A673 (cell line): ENCODE results near the gene CFAP68.

Source experiments
- EZH2 ChIP-seq: fragments of 200-600 bp; sonication (generic); IDR thresholded peaks from 2 replicates; pipeline ENCODE4 v1.6.1; 2017; ENCODE audit warnings: borderline replicate concordance, low read depth, mild to moderate bottlenecking, mixed read lengths, antibody characterized with exemption, low read length; ENCODE audit not compliant: poor library complexity, severe bottlenecking
- TF ChIP-seq, protein P1 (sequence below): fragments of 300-800, 200-600 bp; sonication (generic); conservative IDR thresholded peaks from 2 replicates; pipeline ENCODE4 v1.5.1; 2017; ENCODE audit warnings: low read depth, mild to moderate bottlenecking, antibody characterized with exemption, low read length, moderate library complexity, mixed read lengths

DNA sequence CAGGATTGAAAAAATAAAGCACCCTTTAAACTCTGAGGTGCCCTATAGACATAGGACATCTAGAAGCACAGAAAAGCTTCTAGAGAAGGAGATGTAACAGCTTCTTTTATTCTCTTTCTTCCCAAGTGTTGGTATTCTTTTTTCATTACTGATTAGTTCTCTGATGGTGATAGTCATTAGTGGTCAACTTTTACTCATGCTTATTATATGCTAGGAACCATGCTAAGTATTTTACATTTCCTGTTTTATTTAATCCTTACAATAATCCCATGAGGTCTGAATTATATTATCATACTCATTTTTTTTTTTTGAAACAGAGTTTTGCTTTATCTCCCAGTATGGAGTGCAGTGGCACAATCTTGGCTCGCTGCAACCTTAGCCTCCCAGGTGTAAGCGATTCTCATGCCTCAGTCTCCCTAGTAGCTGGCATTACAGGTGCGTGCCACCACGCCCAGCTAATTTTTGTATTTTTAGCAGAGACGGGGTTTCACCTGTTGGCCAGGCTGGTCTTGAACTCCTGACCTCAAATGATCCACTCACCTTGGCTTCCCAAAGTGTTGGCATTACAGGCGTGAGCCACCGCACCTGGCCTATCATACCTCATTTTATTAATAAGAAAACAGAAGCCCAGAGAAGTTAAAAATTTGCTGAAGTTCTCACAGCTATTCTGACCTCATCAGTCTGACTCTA is 42.3 kb downstream of the CFAP68 start:
- TF ChIP-seq, protein P1, sequence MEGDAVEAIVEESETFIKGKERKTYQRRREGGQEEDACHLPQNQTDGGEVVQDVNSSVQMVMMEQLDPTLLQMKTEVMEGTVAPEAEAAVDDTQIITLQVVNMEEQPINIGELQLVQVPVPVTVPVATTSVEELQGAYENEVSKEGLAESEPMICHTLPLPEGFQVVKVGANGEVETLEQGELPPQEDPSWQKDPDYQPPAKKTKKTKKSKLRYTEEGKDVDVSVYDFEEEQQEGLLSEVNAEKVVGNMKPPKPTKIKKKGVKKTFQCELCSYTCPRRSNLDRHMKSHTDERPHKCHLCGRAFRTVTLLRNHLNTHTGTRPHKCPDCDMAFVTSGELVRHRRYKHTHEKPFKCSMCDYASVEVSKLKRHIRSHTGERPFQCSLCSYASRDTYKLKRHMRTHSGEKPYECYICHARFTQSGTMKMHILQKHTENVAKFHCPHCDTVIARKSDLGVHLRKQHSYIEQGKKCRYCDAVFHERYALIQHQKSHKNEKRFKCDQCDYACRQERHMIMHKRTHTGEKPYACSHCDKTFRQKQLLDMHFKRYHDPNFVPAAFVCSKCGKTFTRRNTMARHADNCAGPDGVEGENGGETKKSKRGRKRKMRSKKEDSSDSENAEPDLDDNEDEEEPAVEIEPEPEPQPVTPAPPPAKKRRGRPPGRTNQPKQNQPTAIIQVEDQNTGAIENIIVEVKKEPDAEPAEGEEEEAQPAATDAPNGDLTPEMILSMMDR = no peak
- TF ChIP-seq EZH2 = no peak
